ENCODE results near the gene GGT7.
"Not testable (repeated sequence)": the region's sequence is repeated elsewhere in the genome, so short reads cannot be mapped to it uniquely, and the experiment has no call there.

GGT7 gene

GRCh38 chr20:34872622-34873224, at the start of gene GGT7:
Gene GGT7 (minus strand): TSS chr20:34872856. CDS start chr20:34872815, 41 bp downstream.
- DNase-seq (ENCODE audit: low read depth, low spot score): peak; percentile 23

GRCh38 chr20:34921436-34921835, 48.8 kb upstream of the GGT7 start:
- no peak for DNase-seq (ENCODE audit: low read depth, low spot score)

- no peak for DNase-seq (ENCODE audit: low read depth, low spot score)
Measured at GRCh38 chr20:34920055-34920454, 47.4 kb upstream of the GGT7 start.

GRCh38 chr20:34916774-34917354, 44.2 kb upstream of the GGT7 start:
- DNase-seq (ENCODE audit: low read depth, low spot score): no peak

GRCh38 chr20:34915749-34916455, 43.2 kb upstream of the GGT7 start:
- no peak for DNase-seq (ENCODE audit: low read depth, low spot score)

GRCh38 chr20:34915131-34915530, 42.5 kb upstream of the GGT7 start:
- no peak for DNase-seq (ENCODE audit: low read depth, low spot score)

GRCh38 chr20:34907616-34908469, 35.2 kb upstream of the GGT7 start:
- no peak for DNase-seq (ENCODE audit: low read depth, low spot score)

GRCh38 chr20:34904202-34904621, 31.6 kb upstream of the GGT7 start:
- no peak for DNase-seq (ENCODE audit: low read depth, low spot score)

GRCh38 chr20:34898731-34899130, 26.1 kb upstream of the GGT7 start:
- DNase-seq (ENCODE audit: low read depth, low spot score): not testable (repeated sequence)

- not testable (repeated sequence) for DNase-seq (ENCODE audit: low read depth, low spot score)
Measured at GRCh38 chr20:34898129-34898528, 25.5 kb upstream of the GGT7 start.

GRCh38 chr20:34896086-34896621, 23.5 kb upstream of the GGT7 start:
- DNase-seq (ENCODE audit: low read depth, low spot score): no peak

- DNase-seq (ENCODE audit: low read depth, low spot score): no peak
Measured at GRCh38 chr20:34895465-34895864, 22.8 kb upstream of the GGT7 start.

GRCh38 chr20:34894723-34895122, 22.1 kb upstream of the GGT7 start:
- no peak for DNase-seq (ENCODE audit: low read depth, low spot score)

GRCh38 chr20:34892671-34893070, 20.0 kb upstream of the GGT7 start:
- no peak for DNase-seq (ENCODE audit: low read depth, low spot score)

GRCh38 chr20:34891166-34892062, 18.8 kb upstream of the GGT7 start:
- DNase-seq (ENCODE audit: low read depth, low spot score): no peak

- no peak for DNase-seq (ENCODE audit: low read depth, low spot score)
Measured at GRCh38 chr20:34888468-34888867, 15.8 kb upstream of the GGT7 start.

GRCh38 chr20:34887023-34887422, 14.4 kb upstream of the GGT7 start:
- no peak for DNase-seq (ENCODE audit: low read depth, low spot score)

GRCh38 chr20:34886122-34886521, 13.5 kb upstream of the GGT7 start:
- no peak for DNase-seq (ENCODE audit: low read depth, low spot score)

GRCh38 chr20:34884260-34884659, 11.6 kb upstream of the GGT7 start:
- DNase-seq (ENCODE audit: low read depth, low spot score): no peak

GRCh38 chr20:34883809-34884208, 11.2 kb upstream of the GGT7 start:
- DNase-seq (ENCODE audit: low read depth, low spot score): no peak

Measured in iPS DF 19.7 (cell line).